Measurements from ENCODE around the gene TRIOBP.
"Not testable (repeated sequence)": the region's sequence is repeated elsewhere in the genome, so short reads cannot be mapped to it uniquely, and the experiment has no call there.

TRIOBP gene

GRCh38 chr22:37769056-37769455 lies 72.2 kb downstream of the TRIOBP start:
- in situ Hi-C loops (cut with MboI; ENCODE audit: low sequenced_read_pairs), result no loop called here

GRCh38 chr22:37771081-37771480 lies 74.2 kb downstream of the TRIOBP start:
- in situ Hi-C loops (cut with MboI; ENCODE audit: low sequenced_read_pairs), result no loop called here

- in situ Hi-C loops (cut with MboI; ENCODE audit: low sequenced_read_pairs), result no loop called here
Measured at GRCh38 chr22:37771702-37772427, 75.0 kb downstream of the TRIOBP start.

- in situ Hi-C loops (cut with MboI; ENCODE audit: low sequenced_read_pairs), result no loop called here
Measured at GRCh38 chr22:37774728-37775127, 77.9 kb downstream of the TRIOBP start.

- in situ Hi-C loops (cut with MboI; ENCODE audit: low sequenced_read_pairs), result no loop called here
Measured at GRCh38 chr22:37775785-37776638, 79.2 kb downstream of the TRIOBP start.

DNA sequence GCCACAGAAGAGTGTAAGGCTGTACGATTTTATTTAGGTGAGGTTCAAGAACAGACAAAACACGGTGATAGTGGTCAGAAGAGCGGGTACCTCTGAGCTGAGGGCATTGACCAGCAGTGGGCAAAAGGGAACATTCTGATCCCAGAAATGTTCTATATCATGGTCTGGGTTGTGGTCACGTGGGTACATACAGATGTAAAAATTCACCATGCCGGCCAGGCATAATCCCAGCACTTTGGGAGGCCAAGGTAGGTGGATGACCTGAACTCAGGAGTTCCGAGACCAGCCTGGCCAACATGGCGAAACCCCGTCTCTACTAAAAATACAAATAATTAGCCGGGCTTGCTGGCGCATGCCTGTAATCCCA lies 79.8 kb downstream of the TRIOBP start:
- in situ Hi-C loops (cut with MboI; ENCODE audit: low sequenced_read_pairs), result no loop called here

- in situ Hi-C loops (cut with MboI; ENCODE audit: low sequenced_read_pairs), result no loop called here
Measured at GRCh38 chr22:37777122-37777687, 80.4 kb downstream of the TRIOBP start.

- in situ Hi-C loops (cut with MboI; ENCODE audit: low sequenced_read_pairs), result no loop called here
Measured at GRCh38 chr22:37778370-37779009, 81.6 kb downstream of the TRIOBP start.

DNA sequence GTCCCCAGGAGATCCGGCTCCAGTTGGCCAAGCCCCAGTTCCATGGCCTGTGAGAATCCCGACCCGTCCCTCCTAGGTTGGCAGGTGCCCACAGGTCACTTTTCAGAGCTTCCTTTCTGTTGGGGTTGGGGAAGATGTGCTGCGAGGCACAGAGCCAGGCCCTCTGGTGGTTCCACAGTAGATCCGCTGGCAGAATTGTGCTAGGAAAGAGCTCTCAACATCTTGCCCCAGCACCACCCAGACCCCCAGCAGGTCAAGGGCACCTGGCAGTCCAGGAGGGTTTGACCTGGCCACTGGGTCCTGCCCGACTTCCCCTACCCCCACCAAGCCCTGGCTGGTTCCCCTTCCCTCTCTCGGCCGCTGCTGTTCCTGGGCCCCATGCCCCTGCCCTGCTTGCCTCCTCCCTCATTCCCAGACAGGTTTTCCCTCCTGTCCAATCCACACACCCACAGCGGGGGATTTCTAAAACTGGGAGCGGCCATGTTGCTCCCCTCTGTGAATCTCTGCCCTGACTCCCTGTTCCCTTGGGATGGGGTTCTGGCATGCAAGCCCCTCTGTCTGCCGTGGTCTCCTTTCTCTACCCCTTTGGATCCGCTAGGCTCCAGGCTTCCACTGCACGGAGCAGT lies 84.7 kb downstream of the TRIOBP start:
- in situ Hi-C loops (cut with MboI; ENCODE audit: low sequenced_read_pairs), result no loop called here

- in situ Hi-C loops (cut with MboI; ENCODE audit: low sequenced_read_pairs), result no loop called here
Measured at GRCh38 chr22:37782340-37783168, 85.7 kb downstream of the TRIOBP start.

DNA sequence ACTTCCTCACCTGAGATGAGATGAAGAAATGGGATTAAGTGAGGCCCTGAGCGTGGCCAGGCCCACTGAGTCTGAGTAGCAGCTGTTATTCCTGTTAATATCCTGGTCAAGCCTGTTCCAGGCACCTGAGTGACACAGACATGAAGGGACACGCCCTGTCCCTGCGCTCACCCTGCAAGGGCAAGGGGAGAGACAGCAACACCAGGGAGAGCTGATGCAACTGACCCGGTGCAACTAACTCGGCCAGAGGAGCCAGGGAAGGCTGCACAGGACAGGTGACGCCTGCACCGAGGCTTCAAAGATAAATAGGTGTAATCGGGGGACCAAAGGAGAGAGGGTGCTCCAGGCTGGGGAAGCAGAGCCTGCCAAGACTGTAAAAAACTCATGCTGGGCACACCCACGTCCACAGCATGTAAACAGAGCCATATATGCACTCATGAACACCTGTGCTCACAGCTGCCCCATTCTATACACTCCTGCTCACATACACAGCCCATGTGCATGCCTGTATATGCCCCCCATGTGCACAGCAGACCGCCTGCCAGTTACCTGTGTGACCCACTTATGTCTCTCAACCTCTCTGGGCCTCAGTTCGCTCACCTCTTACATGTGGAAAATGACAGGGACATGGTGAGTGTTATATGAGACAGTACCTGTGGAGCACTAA lies 88.1 kb downstream of the TRIOBP start:
- in situ Hi-C loops (cut with MboI; ENCODE audit: low sequenced_read_pairs), result no loop called here

GRCh38 chr22:37790234-37790633 lies 93.4 kb downstream of the TRIOBP start:
- in situ Hi-C loops (cut with MboI; ENCODE audit: low sequenced_read_pairs), result no loop called here

- in situ Hi-C loops (cut with MboI; ENCODE audit: low sequenced_read_pairs), result no loop called here
Measured at GRCh38 chr22:37792494-37792893, 95.6 kb downstream of the TRIOBP start.

- in situ Hi-C loops (cut with MboI; ENCODE audit: low sequenced_read_pairs), result no loop called here
Measured at GRCh38 chr22:37794376-37794775, 97.5 kb downstream of the TRIOBP start.

- in situ Hi-C loops (cut with MboI; ENCODE audit: low sequenced_read_pairs), result no loop called here
Measured at GRCh38 chr22:37796079-37796478, 99.2 kb downstream of the TRIOBP start.

DNA sequence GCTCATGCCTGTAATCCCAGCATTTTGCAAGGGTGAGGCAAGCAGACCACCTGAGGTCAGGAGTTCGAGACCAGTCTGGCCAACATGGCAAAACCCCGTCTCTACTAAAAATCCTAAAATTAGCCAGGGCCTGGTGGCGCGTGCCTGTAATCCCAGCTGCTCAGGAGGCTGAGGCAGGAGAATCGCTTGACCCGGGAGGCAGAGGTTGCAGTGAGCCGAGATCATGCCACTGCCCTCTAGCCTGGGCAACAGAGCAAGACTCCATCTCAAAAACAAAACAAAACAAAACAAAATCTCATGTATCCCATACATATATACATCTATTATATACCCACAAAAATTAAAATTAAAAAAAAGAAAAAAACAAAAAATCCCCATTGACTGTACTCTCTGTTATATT lies 100.4 kb downstream of the TRIOBP start:
- in situ Hi-C loops (cut with MboI; ENCODE audit: low sequenced_read_pairs), result not testable (repeated sequence)

DNA sequence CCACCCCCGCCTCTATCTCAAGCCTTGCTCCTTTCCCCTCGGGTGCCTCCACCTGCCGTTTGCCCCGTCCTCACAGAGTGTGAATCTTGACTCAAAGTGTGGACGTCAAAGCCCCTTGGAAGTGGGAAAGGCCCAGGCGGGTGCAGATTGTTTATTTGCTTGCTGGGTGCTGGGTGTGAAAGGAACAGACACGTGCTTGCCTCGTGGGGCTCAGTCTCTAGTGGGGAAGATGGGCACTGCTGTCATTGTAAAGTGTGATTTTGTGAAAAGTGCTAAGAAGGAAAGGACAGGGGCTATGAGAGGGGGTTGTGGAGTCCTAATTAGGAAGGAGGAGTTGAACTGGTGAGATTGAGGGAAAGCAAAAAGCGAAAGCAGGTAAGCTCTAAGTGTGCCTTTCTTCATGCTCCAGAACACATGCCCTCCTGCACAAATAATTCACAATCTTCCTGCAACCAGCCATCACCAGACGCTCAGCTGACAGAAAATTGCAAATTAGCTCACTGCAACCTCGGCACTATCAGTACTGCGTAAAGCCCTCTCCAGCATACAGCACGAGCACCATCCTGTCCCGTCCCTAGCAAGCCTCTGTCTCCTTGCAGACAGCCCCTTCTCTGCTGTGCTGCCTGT lies 101.1 kb downstream of the TRIOBP start:
- in situ Hi-C loops (cut with MboI; ENCODE audit: low sequenced_read_pairs), result no loop called here

DNA sequence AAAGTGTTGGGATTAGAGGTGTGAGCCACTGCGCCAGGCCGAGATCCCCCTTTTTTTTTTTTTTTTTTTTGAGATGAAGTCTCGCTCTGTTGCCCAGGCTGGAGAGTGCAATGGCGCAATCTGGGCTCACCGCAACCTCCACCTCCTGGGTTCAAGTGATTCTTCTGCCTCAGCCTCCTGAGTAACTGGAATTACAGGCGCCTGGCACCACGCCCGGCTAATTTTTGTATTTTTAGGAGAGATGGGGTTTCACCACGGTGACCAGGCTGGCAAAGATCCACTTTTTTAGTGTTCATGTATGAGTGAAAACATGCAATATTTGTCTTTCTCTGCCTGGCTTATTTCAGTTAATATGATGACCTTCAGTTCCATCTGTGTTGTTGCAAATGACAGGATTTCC lies 103.1 kb downstream of the TRIOBP start:
- in situ Hi-C loops (cut with MboI; ENCODE audit: low sequenced_read_pairs), result not testable (repeated sequence)

DNA sequence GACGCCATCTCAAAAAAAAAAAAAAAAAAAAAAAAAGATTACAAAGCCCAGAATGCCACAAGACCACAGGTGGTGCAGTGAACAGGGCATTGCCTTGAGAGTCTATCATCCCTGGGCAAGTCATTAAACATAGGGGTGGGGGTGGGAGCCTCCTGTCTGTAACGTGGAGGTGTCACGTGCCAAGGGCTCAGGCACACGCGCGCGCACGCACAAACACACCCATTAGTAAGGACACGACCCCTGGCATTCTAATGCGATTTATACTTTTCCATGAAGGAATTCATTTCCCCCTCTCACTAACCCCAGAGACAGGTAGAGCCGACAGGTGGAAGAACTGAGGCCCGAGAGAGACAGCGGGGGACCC lies 105.1 kb downstream of the TRIOBP start:
- in situ Hi-C loops (cut with MboI; ENCODE audit: low sequenced_read_pairs), result no loop called here
